ENCODE measurements around the gene LDHB.

DNA sequence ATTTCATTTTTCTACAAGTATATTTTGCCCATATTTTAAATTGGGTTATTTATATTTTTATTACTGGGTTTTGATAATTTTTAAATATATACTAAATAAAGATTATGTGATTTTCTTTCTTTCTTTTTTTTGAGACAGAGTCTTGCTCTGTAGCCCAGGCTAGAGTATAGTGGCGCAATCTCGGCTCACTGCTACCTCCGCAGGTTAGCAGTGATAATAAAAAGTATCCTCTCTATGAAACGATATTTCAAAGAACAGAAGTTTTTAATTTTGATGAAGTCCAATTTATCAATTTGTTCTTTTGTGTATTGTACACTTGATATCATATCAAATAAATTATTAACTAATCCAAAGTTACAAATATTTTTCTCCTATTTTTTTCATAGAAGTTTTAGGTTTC, 47.2 kb upstream of the LDHB start:
- TF ChIP-seq ESRRG (CRISPR knock-in tag; IDR thresholded peaks at IDR 0.05) (no peak), RARB (CRISPR knock-in tag; IDR thresholded peaks at IDR 0.05) (no peak), TOX (CRISPR knock-in tag; IDR thresholded peaks at IDR 0.05; ENCODE audit: borderline replicate concordance) (no peak), ZFP3 (CRISPR knock-in tag; IDR thresholded peaks at IDR 0.05) (no peak), ZNF8 (CRISPR knock-in tag; IDR thresholded peaks at IDR 0.05) (no peak), GLIS3 (CRISPR knock-in tag; IDR thresholded peaks at IDR 0.05) (no peak), ZFP30 (CRISPR knock-in tag; IDR thresholded peaks at IDR 0.05) (no peak), PPARA (CRISPR knock-in tag; IDR thresholded peaks at IDR 0.05; ENCODE audit: borderline replicate concordance) (no peak), TCF4 (CRISPR knock-in tag; IDR thresholded peaks at IDR 0.05; ENCODE audit: borderline replicate concordance) (no peak), BACH2 (CRISPR knock-in tag; IDR thresholded peaks at IDR 0.05; ENCODE audit: borderline replicate concordance) (no peak), ZC3H10 (CRISPR knock-in tag; IDR thresholded peaks at IDR 0.05) (no peak), ARNTL (CRISPR knock-in tag; IDR thresholded peaks at IDR 0.05; ENCODE audit: borderline replicate concordance, low read depth) (no peak)
- TF ChIP-seq, protein P1, sequence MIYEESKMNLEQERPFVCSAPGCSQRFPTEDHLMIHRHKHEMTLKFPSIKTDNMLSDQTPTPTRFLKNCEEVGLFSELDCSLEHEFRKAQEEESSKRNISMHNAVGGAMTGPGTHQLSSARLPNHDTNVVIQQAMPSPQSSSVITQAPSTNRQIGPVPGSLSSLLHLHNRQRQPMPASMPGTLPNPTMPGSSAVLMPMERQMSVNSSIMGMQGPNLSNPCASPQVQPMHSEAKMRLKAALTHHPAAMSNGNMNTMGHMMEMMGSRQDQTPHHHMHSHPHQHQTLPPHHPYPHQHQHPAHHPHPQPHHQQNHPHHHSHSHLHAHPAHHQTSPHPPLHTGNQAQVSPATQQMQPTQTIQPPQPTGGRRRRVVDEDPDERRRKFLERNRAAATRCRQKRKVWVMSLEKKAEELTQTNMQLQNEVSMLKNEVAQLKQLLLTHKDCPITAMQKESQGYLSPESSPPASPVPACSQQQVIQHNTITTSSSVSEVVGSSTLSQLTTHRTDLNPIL (CRISPR knock-in tag; IDR thresholded peaks at IDR 0.05; ENCODE audit: low read depth) = no peak
- TF ChIP-seq, protein P2, sequence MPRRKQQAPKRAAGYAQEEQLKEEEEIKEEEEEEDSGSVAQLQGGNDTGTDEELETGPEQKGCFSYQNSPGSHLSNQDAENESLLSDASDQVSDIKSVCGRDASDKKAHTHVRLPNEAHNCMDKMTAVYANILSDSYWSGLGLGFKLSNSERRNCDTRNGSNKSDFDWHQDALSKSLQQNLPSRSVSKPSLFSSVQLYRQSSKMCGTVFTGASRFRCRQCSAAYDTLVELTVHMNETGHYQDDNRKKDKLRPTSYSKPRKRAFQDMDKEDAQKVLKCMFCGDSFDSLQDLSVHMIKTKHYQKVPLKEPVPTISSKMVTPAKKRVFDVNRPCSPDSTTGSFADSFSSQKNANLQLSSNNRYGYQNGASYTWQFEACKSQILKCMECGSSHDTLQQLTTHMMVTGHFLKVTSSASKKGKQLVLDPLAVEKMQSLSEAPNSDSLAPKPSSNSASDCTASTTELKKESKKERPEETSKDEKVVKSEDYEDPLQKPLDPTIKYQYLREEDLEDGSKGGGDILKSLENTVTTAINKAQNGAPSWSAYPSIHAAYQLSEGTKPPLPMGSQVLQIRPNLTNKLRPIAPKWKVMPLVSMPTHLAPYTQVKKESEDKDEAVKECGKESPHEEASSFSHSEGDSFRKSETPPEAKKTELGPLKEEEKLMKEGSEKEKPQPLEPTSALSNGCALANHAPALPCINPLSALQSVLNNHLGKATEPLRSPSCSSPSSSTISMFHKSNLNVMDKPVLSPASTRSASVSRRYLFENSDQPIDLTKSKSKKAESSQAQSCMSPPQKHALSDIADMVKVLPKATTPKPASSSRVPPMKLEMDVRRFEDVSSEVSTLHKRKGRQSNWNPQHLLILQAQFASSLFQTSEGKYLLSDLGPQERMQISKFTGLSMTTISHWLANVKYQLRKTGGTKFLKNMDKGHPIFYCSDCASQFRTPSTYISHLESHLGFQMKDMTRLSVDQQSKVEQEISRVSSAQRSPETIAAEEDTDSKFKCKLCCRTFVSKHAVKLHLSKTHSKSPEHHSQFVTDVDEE (CRISPR knock-in tag; IDR thresholded peaks at IDR 0.05) = no peak
